ENCODE measurements around the gene CLIC1. TPM values are rescaled to one million over a fixed set of nuclear protein-coding genes. Genes with fewer than 3 reads are reported as not detected.

The CLIC1 gene
- polyA plus RNA-seq, 1 donor (not counting 4 experiments of a cell fraction or from before 2014, with no cell fraction given): 832 TPM

GRCh38 chr6:31775633-31776484 is 39.5 kb upstream of the CLIC1 start:
- TF ChIP-seq CTCF (optimal IDR thresholded peaks at IDR 0.05 in 1 of 3, IDR thresholded peaks at IDR 0.05 in 1 of 3, conservative IDR thresholded peaks at IDR 0.05 in 1 of 3; ENCODE audit: extremely low read depth in 1 of 3, insufficient read depth in 2 of 3, low read length in 3 of 3): no peak
- no peak for TF ChIP-seq EZH2 (IDR thresholded peaks at IDR 0.05; ENCODE audit: low read length)
- Histone ChIP-seq H3K27me3 (ENCODE audit: control insufficient read depth, extremely low read depth, insufficient read depth, low read length) (no peaks in the 10 kb centered on the region), H3K4me3 (ENCODE audit: control insufficient read depth in 2 of 3, extremely low read depth in 1 of 3, insufficient read depth in 2 of 3, low read depth in 1 of 3, low read length in 3 of 3) (no peak overlapping the region), H3K9me1 (ENCODE audit: control insufficient read depth, extremely low read depth, insufficient read depth, low read length) (no peaks in the 10 kb centered on the region), H3K4me2 (ENCODE audit: control insufficient read depth, extremely low read depth, insufficient read depth, low read depth, low read length) (no peak overlapping the region), H3K9me3 (ENCODE audit: control insufficient read depth, low read depth, low read length) (no peaks in the 10 kb centered on the region), H3K9ac (ENCODE audit: control insufficient read depth, extremely low read depth, insufficient read depth, low read length) (no peak overlapping the region), H3K4me1 (ENCODE audit: control insufficient read depth, extremely low read depth, insufficient read depth, low read length) (peaks cover 25% of the 10 kb centered on the region), H3K27ac (ENCODE audit: control insufficient read depth, insufficient read depth, low read length) (no peak overlapping the region), H3K79me2 (ENCODE audit: control insufficient read depth, insufficient read depth, low read length) (no peaks in the 10 kb centered on the region), H3K36me3 (ENCODE audit: control insufficient read depth in 2 of 2, extremely low read depth in 1 of 2, insufficient read depth in 2 of 2, low read length in 2 of 2) (peaks cover 13 to 20% of the 10 kb centered on the region in 2 experiments), H2AFZ (ENCODE audit: control insufficient read depth, low read length) (no peak overlapping the region), H4K20me1 (ENCODE audit: control insufficient read depth, extremely low read depth, insufficient read depth, low read length) (no peaks in the 10 kb centered on the region)
- FAIRE-seq (no peak), DNase-seq (ENCODE audit: low read depth, low spot score) (no peak)
- dilution Hi-C loops (cut with MboI; ENCODE audit: extremely low pct_ligation_motif_present, low sequenced_read_pairs): no loop called here

- dilution Hi-C loops (cut with MboI; ENCODE audit: extremely low pct_ligation_motif_present, low sequenced_read_pairs): no loop called here
- no peak overlapping the region for H3K4me2 ChIP-seq (ENCODE audit: control insufficient read depth, extremely low read depth, insufficient read depth, low read depth, low read length)
- H3K9ac ChIP-seq (ENCODE audit: control insufficient read depth, extremely low read depth, insufficient read depth, low read length): no peak overlapping the region
- no peaks in the 10 kb centered on the region for H3K9me3 ChIP-seq (ENCODE audit: control insufficient read depth, low read depth, low read length)
- H3K27me3 ChIP-seq (ENCODE audit: control insufficient read depth, extremely low read depth, insufficient read depth, low read length): no peaks in the 10 kb centered on the region
- DNase-seq (ENCODE audit: low read depth, low spot score) (no peak), FAIRE-seq (no peak)
- H3K4me1 ChIP-seq (ENCODE audit: control insufficient read depth, extremely low read depth, insufficient read depth, low read length): peaks cover 25% of the 10 kb centered on the region
- H4K20me1 ChIP-seq (ENCODE audit: control insufficient read depth, extremely low read depth, insufficient read depth, low read length): no peaks in the 10 kb centered on the region
- no peaks in the 10 kb centered on the region for H3K9me1 ChIP-seq (ENCODE audit: control insufficient read depth, extremely low read depth, insufficient read depth, low read length)
- TF ChIP-seq CTCF (optimal IDR thresholded peaks at IDR 0.05 in 1 of 3, IDR thresholded peaks at IDR 0.05 in 1 of 3, conservative IDR thresholded peaks at IDR 0.05 in 1 of 3; ENCODE audit: extremely low read depth in 1 of 3, insufficient read depth in 2 of 3, low read length in 3 of 3) (no peak), EZH2 (IDR thresholded peaks at IDR 0.05; ENCODE audit: low read length) (no peak)
- H3K4me3 ChIP-seq (ENCODE audit: control insufficient read depth in 2 of 3, extremely low read depth in 1 of 3, insufficient read depth in 2 of 3, low read depth in 1 of 3, low read length in 3 of 3): no peak overlapping the region
- H3K79me2 ChIP-seq (ENCODE audit: control insufficient read depth, insufficient read depth, low read length): no peaks in the 10 kb centered on the region
- H2AFZ ChIP-seq (ENCODE audit: control insufficient read depth, low read length): no peak overlapping the region
- H3K27ac ChIP-seq (ENCODE audit: control insufficient read depth, insufficient read depth, low read length): no peak overlapping the region
- H3K36me3 ChIP-seq (ENCODE audit: control insufficient read depth in 2 of 2, extremely low read depth in 1 of 2, insufficient read depth in 2 of 2, low read length in 2 of 2): peaks cover 12 to 15% of the 10 kb centered on the region in 2 experiments
Observed at GRCh38 chr6:31775184-31775583, 38.9 kb upstream of the CLIC1 start.

All from keratinocyte (primary cell).